Measurements from ENCODE around the gene OGA. TPM values are rescaled to one million over a fixed set of nuclear protein-coding genes. Genes with fewer than 3 reads are reported as not detected.

Gene OGA
- total and polyA plus RNA-seq, 7 donors: 15.7 to 143 (median 124) TPM

GRCh38 chr10:101768791-101769170 lies 49.5 kb downstream of the OGA start:
- Histone ChIP-seq H3K4me1 (peaks cover 0 to 5% (median under 1%) of the 10 kb centered on the region in 4 donors), H3K4me3 (no peak overlapping the region), H3K36me3 (no peaks in the 10 kb centered on the region), H3K9me3 (no peaks in the 10 kb centered on the region), H3K27ac (no peak overlapping the region), H3K27me3 (peaks cover 13 to 64% (median 45%) of the 10 kb centered on the region in 3 donors)
- intact Hi-C loops (cut with DNase I): no loop called here
- 76 to 81% methylated on average over 8 of the region's 8 CpGs for WGBS, 2 donors
- TF ChIP-seq POLR2A (IDR thresholded peaks at IDR 0.05): no peak
- TF ChIP-seq EP300 (IDR thresholded peaks at IDR 0.05): no peak
- TF ChIP-seq, protein P1, sequence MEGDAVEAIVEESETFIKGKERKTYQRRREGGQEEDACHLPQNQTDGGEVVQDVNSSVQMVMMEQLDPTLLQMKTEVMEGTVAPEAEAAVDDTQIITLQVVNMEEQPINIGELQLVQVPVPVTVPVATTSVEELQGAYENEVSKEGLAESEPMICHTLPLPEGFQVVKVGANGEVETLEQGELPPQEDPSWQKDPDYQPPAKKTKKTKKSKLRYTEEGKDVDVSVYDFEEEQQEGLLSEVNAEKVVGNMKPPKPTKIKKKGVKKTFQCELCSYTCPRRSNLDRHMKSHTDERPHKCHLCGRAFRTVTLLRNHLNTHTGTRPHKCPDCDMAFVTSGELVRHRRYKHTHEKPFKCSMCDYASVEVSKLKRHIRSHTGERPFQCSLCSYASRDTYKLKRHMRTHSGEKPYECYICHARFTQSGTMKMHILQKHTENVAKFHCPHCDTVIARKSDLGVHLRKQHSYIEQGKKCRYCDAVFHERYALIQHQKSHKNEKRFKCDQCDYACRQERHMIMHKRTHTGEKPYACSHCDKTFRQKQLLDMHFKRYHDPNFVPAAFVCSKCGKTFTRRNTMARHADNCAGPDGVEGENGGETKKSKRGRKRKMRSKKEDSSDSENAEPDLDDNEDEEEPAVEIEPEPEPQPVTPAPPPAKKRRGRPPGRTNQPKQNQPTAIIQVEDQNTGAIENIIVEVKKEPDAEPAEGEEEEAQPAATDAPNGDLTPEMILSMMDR (IDR thresholded peaks at IDR 0.05): no peak
- TF ChIP-seq POLR2AphosphoS5 (IDR thresholded peaks at IDR 0.05): no peak
- DNase-seq: peak; percentile 46

GRCh38 chr10:101767966-101768790 lies 50.1 kb downstream of the OGA start:
- DNase-seq: peak; percentile 43
- H3K27me3 ChIP-seq: peaks cover 13 to 58% (median 41%) of the 10 kb centered on the region in 3 donors
- TF ChIP-seq, protein P1 (IDR thresholded peaks at IDR 0.05): no peak
- TF ChIP-seq POLR2AphosphoS5 (IDR thresholded peaks at IDR 0.05) (no peak), EP300 (IDR thresholded peaks at IDR 0.05) (no peak), POLR2A (IDR thresholded peaks at IDR 0.05) (no peak)
- no peaks in the 10 kb centered on the region for H3K36me3 ChIP-seq
- H3K27ac ChIP-seq: no peak overlapping the region
- H3K4me3 ChIP-seq: no peak overlapping the region
- intact Hi-C loops (cut with DNase I): no loop called here
- WGBS, 2 donors: 52 to 64% methylated on average over 14 of the region's 14 CpGs
- no peaks in the 10 kb centered on the region for H3K9me3 ChIP-seq
- H3K4me1 ChIP-seq: peaks cover 0 to under 1% (median 0%) of the 10 kb centered on the region in 4 donors

DNA sequence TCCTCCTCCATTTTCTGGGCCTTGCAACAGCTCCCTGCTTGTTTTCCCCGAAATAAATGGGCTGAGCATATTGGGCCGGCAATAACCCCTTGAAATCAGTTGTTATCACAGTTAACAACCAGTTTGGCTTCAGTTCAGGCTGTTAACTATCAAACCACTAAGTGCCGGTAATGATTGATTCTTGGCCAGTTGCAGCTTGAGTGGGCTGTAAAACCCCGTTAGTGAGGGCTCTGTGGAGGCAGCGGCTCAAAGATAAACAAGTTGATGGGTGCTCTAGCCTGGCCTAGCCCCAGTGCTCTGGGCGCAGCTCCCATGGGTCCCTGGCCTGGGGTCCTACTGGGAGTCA lies 50.7 kb downstream of the OGA start:
- Histone ChIP-seq H3K27ac (no peak overlapping the region), H3K9me3 (no peaks in the 10 kb centered on the region), H3K36me3 (no peaks in the 10 kb centered on the region), H3K4me1 (no peaks in the 10 kb centered on the region), H3K27me3 (peaks cover 13 to 55% (median 35%) of the 10 kb centered on the region in 3 donors), H3K4me3 (no peak overlapping the region)
- WGBS, 2 donors: 11 to 47% methylated on average over 6 of the region's 6 CpGs
- no peak for DNase-seq
- intact Hi-C loops (cut with DNase I): no loop called here
- TF ChIP-seq POLR2A (IDR thresholded peaks at IDR 0.05) (no peak), EP300 (IDR thresholded peaks at IDR 0.05) (no peak), POLR2AphosphoS5 (IDR thresholded peaks at IDR 0.05) (no peak)
- TF ChIP-seq, protein P1 (IDR thresholded peaks at IDR 0.05): no peak

GRCh38 chr10:101766753-101767599 lies 51.3 kb downstream of the OGA start:
- peaks cover 9 to 54% (median 29%) of the 10 kb centered on the region in 3 donors for H3K27me3 ChIP-seq
- H3K27ac ChIP-seq: no peak overlapping the region
- intact Hi-C loops (cut with DNase I): no loop called here
- H3K4me1 ChIP-seq: no peaks in the 10 kb centered on the region
- DNase-seq: peak; percentile 36
- TF ChIP-seq POLR2A (IDR thresholded peaks at IDR 0.05): no peak
- no peak for TF ChIP-seq EP300 (IDR thresholded peaks at IDR 0.05)
- TF ChIP-seq, protein P1 (IDR thresholded peaks at IDR 0.05): no peak
- H3K9me3 ChIP-seq: no peaks in the 10 kb centered on the region
- 35 to 58% methylated on average over 12 of the region's 12 CpGs for WGBS, 2 donors
- no peak overlapping the region for H3K4me3 ChIP-seq
- H3K36me3 ChIP-seq: no peaks in the 10 kb centered on the region
